ENCODE measurements around the gene OR14A2. TPM values are rescaled to one million over a fixed set of nuclear protein-coding genes. Genes with fewer than 3 reads are reported as not detected.
"Not testable (repeated sequence)": the region's sequence is repeated elsewhere in the genome, so short reads cannot be mapped to it uniquely, and the experiment has no call there.

OR14A2 gene
- total and polyA plus RNA-seq, 8 donors, result not detected

DNA sequence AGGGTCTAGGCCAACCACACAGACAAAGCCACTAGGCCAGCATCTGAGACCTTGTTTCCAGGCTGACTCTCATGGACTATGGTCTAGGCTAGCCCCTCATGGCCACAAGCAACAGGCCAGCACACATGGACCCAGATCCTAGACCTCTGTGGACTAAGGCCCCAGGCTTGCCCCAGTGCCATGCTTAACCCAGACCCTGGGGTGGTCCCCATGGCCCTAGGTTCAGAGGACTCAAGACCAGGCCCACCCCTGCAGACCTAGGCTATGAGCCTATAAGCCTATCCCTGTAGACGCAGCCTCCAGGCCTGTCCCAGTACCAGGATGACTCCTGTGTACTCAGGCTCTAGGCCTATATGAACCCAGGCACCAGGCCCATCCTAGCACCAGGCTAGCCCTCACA lies 1.9 kb upstream of the OR14A2 start:
- no peak overlapping the region for H3K27ac ChIP-seq
- WGBS, 5 donors, result 91 to 100% (median 98%) methylated on average over 1 of the region's 1 CpG; no CpG with 5 or more reads in 1 of the 5 donors

DNA sequence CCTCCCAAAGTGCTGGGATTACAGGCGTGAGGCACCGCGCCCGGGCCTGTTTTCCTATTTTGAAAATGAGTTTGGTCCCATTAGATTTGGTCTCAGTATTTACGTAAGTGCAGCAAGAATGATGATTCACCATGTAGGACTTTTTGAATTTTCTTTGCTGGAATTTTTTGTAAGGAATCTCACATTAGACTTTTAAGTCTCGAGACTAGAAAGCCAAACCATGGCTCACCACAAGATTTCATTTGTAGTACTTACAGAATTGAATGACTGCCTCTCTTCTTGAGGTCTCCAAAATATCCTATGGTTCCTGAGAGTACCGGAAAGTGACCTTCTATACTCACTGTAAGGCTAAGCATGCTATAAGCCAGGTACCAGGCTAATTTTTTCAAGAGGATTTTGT lies 325 bp downstream of the OR14A2 start:
- Histone ChIP-seq H3K36me3 (no peaks in the 10 kb centered on the region), H3K27me3 (no peaks in the 10 kb centered on the region), H3K4me3 (no peak overlapping the region), H3K4me1 (no peaks in the 10 kb centered on the region), H3K9me3 (peaks cover 0 to 33% (median 18%) of the 10 kb centered on the region in 4 donors), H3K27ac (no peak overlapping the region)
- WGBS, 5 donors, result 86 to 90% (median 88%) methylated on average over 7 of the region's 7 CpGs
- TF ChIP-seq POLR2A (IDR thresholded peaks at IDR 0.05), result no peak
- intact Hi-C loops (cut with DNase I; ENCODE audit: low total_unique reads), result no loop called here
- DNase-seq, result no peak

More for the DNA sequence above, 1.9 kb upstream of the OR14A2 start:
- Histone ChIP-seq H3K4me3 (no peak overlapping the region), H3K4me1 (no peaks in the 10 kb centered on the region), H3K36me3 (no peaks in the 10 kb centered on the region), H3K27me3 (no peaks in the 10 kb centered on the region), H3K9me3 (peaks cover 0 to 29% (median 18%) of the 10 kb centered on the region in 4 donors)
- intact Hi-C loops (cut with DNase I; ENCODE audit: low total_unique reads), result no loop called here
- DNase-seq, result no peak
- TF ChIP-seq POLR2AphosphoS5 (IDR thresholded peaks at IDR 0.05) (no peak), POLR2A (IDR thresholded peaks at IDR 0.05) (no peak), EP300 (IDR thresholded peaks at IDR 0.05) (no peak)
- TF ChIP-seq, protein P1, sequence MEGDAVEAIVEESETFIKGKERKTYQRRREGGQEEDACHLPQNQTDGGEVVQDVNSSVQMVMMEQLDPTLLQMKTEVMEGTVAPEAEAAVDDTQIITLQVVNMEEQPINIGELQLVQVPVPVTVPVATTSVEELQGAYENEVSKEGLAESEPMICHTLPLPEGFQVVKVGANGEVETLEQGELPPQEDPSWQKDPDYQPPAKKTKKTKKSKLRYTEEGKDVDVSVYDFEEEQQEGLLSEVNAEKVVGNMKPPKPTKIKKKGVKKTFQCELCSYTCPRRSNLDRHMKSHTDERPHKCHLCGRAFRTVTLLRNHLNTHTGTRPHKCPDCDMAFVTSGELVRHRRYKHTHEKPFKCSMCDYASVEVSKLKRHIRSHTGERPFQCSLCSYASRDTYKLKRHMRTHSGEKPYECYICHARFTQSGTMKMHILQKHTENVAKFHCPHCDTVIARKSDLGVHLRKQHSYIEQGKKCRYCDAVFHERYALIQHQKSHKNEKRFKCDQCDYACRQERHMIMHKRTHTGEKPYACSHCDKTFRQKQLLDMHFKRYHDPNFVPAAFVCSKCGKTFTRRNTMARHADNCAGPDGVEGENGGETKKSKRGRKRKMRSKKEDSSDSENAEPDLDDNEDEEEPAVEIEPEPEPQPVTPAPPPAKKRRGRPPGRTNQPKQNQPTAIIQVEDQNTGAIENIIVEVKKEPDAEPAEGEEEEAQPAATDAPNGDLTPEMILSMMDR (IDR thresholded peaks at IDR 0.05), result no peak

DNA sequence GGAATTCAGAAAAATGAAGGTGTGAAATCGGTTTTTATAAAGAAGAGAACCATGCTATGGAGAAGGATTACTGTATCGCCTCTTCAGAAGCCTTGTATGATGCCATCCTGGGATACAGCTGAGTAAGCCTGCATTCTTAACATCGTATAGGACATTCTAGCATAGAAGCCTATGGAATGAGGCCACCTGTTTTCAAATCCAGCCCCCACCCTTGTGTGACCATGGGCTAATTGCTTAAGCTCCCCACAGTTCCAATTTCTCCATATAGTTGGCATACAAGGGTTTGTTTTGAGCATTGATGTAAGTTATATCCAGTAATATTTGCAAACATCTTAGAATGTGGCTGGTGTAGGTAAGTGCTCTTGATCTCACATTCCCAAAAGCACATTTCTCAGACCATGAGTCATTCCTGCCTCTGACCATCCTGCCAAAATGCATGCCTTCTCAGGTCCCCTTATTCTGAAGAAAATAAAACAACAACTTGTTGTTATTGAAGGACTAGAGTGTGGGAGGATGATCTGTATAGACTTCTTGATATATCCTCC lies 1.5 kb downstream of the OR14A2 start:
- intact Hi-C loops (cut with DNase I; ENCODE audit: low total_unique reads), result no loop called here
- Histone ChIP-seq H3K36me3 (no peaks in the 10 kb centered on the region), H3K27me3 (no peaks in the 10 kb centered on the region), H3K27ac (no peak overlapping the region), H3K4me1 (no peaks in the 10 kb centered on the region), H3K4me3 (no peak overlapping the region), H3K9me3 (peaks cover 0 to 33% (median 18%) of the 10 kb centered on the region in 4 donors)
- 77 to 84% (median 80%) methylated on average over 3 of the region's 3 CpGs for WGBS, 5 donors
- DNase-seq, result no peak
- no peak for TF ChIP-seq EP300 (IDR thresholded peaks at IDR 0.05)
- TF ChIP-seq POLR2A (IDR thresholded peaks at IDR 0.05), result no peak
- TF ChIP-seq, protein P1 (IDR thresholded peaks at IDR 0.05), result no peak

GRCh38 chr1:247742215-247742760 lies 5.7 kb downstream of the OR14A2 start:
- H3K27ac ChIP-seq; H3K27me3 ChIP-seq; DNase-seq; intact Hi-C loops (cut with DNase I; ENCODE audit: low total_unique reads); H3K4me1 ChIP-seq; H3K4me3 ChIP-seq; H3K36me3 ChIP-seq: not testable (repeated sequence)
- WGBS, 5 donors, result 58 to 66% (median 61%) methylated on average over 3 of the region's 3 CpGs
- H3K9me3 ChIP-seq, result peaks cover 0 to 16% (median 4%) of the 10 kb centered on the region in 4 donors

GRCh38 chr1:247741756-247742155 lies 6.2 kb downstream of the OR14A2 start:
- WGBS, 5 donors, result 76 to 83% (median 78%) methylated on average over 5 of the region's 5 CpGs

More at GRCh38 chr1:247741756-247742155, 6.2 kb downstream of the OR14A2 start:
- no peaks in the 10 kb centered on the region for H3K36me3 ChIP-seq
- H3K9me3 ChIP-seq, result peaks cover 0 to 16% (median 2%) of the 10 kb centered on the region in 4 donors
- H3K4me1 ChIP-seq, result no peaks in the 10 kb centered on the region
- no peaks in the 10 kb centered on the region for H3K27me3 ChIP-seq
- H3K4me3 ChIP-seq, result no peak overlapping the region
- no peak overlapping the region for H3K27ac ChIP-seq
- no peak for TF ChIP-seq POLR2A (IDR thresholded peaks at IDR 0.05)
- TF ChIP-seq EP300 (IDR thresholded peaks at IDR 0.05), result no peak
- TF ChIP-seq, protein P1 (IDR thresholded peaks at IDR 0.05), result no peak
- no peak for TF ChIP-seq POLR2AphosphoS5 (IDR thresholded peaks at IDR 0.05)
- intact Hi-C loops (cut with DNase I; ENCODE audit: low total_unique reads), result no loop called here
- DNase-seq, result no peak
